Stimulated activated naive B cell treated with anti-CD40 and anti-IgM and Interleukin-4, amounts not matched to agents 10 μg/mL and 1 μg/mL and 100 μg/mL, for 72 hours (primary cell): ENCODE data around the gene CHST2.

Experiments
- ATAC-seq, 2 donors: fragments of 150-1000 bp; cut with Tn5 transposase; replicated peaks; 2 replicates each; pipeline ENCODE4 v1.10.0; 2021; ENCODE audit warnings: moderate library complexity in 1 of 2
- DNase-seq: peaks from one replicate; pipeline ENCODE4 v3.0.0; 2021
- H3K27ac Mint-ChIP-seq: one replicate; pipeline ENCODE4 v1.8.0; 2022; ENCODE audit warnings: mild to moderate bottlenecking, mixed read lengths
- H3K27me3 Mint-ChIP-seq, 2 donors: one replicate each; pipeline ENCODE4 v1.8.0; 2022; ENCODE audit warnings: mixed read lengths in 2 of 2
- H3K36me3 Mint-ChIP-seq, 2 donors: one replicate each; pipeline ENCODE4 v1.8.0; 2022; ENCODE audit warnings: mixed read lengths in 2 of 2, mild to moderate bottlenecking in 1 of 2
- H3K4me1 Mint-ChIP-seq, 2 donors: one replicate each; pipeline ENCODE4 v1.8.0; 2022; ENCODE audit warnings: mixed read lengths in 2 of 2, mild to moderate bottlenecking in 1 of 2
- H3K4me3 Mint-ChIP-seq, 2 donors: one replicate each; pipeline ENCODE4 v1.8.0; 2022; ENCODE audit warnings: mild to moderate bottlenecking in 2 of 2, mixed read lengths in 2 of 2, moderate library complexity in 1 of 2
- H3K9me3 Mint-ChIP-seq, 2 donors: one replicate each; pipeline ENCODE4 v1.8.0; 2022; ENCODE audit warnings: mixed read lengths in 2 of 2, mild to moderate bottlenecking in 1 of 2

CHST2 gene

DNA sequence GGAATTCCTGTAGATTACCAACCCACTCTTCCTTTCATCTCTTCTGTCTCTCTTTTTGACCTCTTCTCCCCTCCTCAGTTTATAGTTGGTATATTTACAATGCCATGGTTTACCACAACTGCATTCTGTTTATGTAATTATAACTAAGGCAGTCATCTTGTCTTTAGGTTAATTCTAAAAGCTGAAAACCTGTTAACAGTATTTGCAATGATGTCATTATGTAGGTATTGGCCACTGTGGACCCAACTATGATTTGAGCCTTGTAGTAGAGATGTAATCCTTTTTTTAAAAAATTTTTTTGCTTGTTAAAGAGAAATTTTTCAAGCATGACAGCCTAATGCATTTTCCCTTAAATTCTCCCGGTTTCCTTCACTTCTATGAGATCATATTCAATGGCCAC, 30.7 kb upstream of the CHST2 start:
- DNase-seq (no peak), ATAC-seq (no peak)
- H3K27me3 Mint-ChIP-seq: peaks cover 0 to 4% of the 10 kb centered on the region in 2 donors
- no peaks in the 10 kb centered on the region for H3K9me3 Mint-ChIP-seq
- H3K36me3 Mint-ChIP-seq: no peaks in the 10 kb centered on the region
- peaks cover 12 to 31% of the 10 kb centered on the region in 2 donors for H3K4me1 Mint-ChIP-seq
- H3K27ac Mint-ChIP-seq: peak overlapping the region; percentile 7
- no peak overlapping the region for H3K4me3 Mint-ChIP-seq

DNA sequence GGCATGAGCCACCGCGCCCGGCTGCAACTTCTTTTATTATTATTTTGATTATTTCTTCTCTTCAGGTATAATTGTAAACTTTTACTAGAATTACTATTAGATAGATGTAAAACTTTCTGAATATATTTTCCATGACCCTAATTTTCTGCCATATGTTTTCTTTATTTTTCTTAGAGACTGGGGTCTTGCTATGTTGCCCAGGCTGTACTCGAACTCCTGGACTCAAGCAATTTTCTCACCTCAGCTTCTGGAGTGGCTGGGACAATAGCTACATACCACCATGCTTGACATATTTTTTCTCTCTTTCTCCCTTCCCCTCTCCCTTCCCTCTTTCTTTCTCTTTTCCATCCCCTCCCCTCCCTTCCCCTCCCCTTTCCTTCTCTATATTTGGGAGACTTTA, 29.6 kb upstream of the CHST2 start:
- ATAC-seq: no peak
- H3K36me3 Mint-ChIP-seq: no peaks in the 10 kb centered on the region
- no peaks in the 10 kb centered on the region for H3K9me3 Mint-ChIP-seq
- H3K27ac Mint-ChIP-seq: no peak overlapping the region
- DNase-seq: no peak
- peaks cover 7 to 21% of the 10 kb centered on the region in 2 donors for H3K4me1 Mint-ChIP-seq
- H3K4me3 Mint-ChIP-seq: no peak overlapping the region
- H3K27me3 Mint-ChIP-seq: peaks cover 0 to 4% of the 10 kb centered on the region in 2 donors

DNA sequence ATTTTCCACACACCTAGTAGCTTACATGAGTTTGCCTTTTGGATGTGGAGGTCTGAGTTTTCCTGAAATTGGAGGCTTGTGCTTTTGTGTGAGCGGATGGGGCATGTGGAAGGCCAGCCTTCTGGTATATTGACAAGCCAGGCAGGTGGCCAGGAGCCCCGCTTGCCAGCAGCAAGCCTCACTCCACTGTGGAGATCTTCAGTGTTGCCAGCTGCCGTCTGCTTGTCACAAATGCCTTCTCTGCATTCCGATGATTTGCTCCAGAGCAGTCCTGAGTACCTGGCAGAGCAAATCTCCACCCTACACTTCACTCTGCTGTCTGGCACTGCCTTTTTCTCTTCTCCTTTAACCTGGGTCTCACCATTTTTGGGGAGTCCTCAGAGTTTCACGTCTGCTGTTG, 29.1 kb upstream of the CHST2 start:
- Mint-ChIP-seq H3K4me1 (peaks cover 4 to 17% of the 10 kb centered on the region in 2 donors), H3K9me3 (no peaks in the 10 kb centered on the region), H3K27me3 (peaks cover 0 to 4% of the 10 kb centered on the region in 2 donors), H3K36me3 (no peaks in the 10 kb centered on the region), H3K4me3 (no peak overlapping the region), H3K27ac (no peak overlapping the region)
- DNase-seq: no peak
- ATAC-seq: no peak

DNA sequence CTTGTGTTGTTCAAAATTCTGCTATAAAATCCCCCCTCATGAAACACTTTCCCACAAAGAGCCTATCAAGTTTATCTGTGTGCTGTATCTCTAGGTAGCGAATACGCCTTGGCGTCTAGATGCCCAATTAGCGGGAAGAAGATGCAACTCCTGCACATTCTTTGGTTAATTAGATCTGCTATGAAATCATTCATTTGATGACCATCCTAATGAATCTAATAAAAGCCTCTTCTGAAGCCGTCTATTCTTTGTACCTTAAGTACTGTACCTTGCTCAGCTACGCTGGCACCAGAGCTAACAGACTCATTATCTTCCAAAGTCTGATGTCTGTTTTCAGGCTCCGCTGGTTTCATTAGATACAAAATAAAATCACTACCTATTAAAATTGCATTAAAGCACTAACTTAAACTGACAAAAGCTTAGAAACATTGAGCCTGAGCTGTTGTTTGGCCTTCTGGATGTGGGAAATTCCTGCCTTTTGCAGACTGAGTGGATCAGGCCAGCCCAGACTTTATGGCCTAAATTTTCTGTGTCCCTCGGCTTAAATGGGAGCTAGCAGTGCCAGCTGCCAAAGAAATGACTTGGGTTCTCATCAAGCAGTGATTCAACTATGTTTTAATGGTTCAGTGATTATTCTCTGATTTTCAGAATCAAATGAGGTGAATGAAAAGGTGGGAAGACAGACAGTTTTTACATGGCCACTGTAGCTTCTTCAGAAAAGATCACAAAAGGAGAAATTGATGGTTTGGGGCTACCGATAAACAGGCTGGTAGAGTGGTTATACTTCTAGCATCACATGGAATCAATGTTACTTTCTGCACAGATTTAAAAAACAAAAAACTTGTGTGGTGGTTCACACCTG, 28.4 kb upstream of the CHST2 start:
- H3K36me3 Mint-ChIP-seq: no peaks in the 10 kb centered on the region
- DNase-seq: no peak

DNA sequence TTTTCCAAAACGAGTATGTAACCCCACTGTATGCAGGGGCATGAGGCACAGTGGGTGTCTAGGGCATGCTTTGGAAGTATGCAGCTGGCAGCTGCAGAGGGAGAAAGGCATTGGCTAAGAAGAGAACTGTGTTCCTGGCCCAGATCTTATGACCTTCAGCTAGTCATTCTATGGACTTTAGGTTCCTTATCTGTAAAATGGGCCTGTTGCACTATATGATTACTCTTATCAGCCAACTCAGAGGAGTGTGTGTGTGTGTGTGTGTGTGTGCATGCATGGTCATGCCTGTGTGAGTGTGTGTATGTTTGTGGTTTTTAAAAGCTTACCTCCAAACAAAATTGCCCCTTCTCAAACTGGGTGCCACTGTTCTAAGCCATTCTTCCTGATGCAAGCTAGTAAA, 27.4 kb upstream of the CHST2 start:
- peaks cover 0 to 2% of the 10 kb centered on the region in 2 donors for H3K9me3 Mint-ChIP-seq
- no peak overlapping the region for H3K27ac Mint-ChIP-seq
- H3K36me3 Mint-ChIP-seq: no peaks in the 10 kb centered on the region
- ATAC-seq: no peak
- no peak for DNase-seq
- H3K4me3 Mint-ChIP-seq: no peak overlapping the region
- H3K4me1 Mint-ChIP-seq: peaks cover 4 to 17% of the 10 kb centered on the region in 2 donors
- H3K27me3 Mint-ChIP-seq: peaks cover 0 to 4% of the 10 kb centered on the region in 2 donors

More for the DNA sequence above, 28.4 kb upstream of the CHST2 start:
- peaks cover 0 to 2% of the 10 kb centered on the region in 2 donors for H3K9me3 Mint-ChIP-seq
- H3K27me3 Mint-ChIP-seq: peaks cover 0 to 4% of the 10 kb centered on the region in 2 donors
- ATAC-seq: no peak
- no peak overlapping the region for H3K27ac Mint-ChIP-seq
- H3K4me1 Mint-ChIP-seq: peaks cover 4 to 17% of the 10 kb centered on the region in 2 donors
- H3K4me3 Mint-ChIP-seq: no peak overlapping the region

DNA sequence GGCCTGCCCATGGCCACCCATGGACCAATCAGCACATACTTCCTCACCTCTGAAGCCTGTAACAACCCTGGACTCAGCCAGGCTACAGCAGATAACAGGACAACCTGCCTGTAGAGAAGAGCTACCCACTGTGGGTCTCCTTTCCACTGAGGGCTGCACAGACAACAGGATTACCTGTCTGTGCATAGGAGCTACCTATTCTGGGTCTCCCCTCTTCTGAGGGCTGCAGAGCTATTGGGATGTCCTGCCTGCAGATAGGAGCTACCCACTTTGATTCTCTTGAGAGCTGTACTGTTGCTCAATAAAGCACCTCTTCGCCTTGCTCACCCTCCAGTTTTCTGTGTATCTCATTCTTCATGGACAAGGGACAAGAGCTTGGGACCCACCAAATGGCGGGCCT, 23.8 kb upstream of the CHST2 start:
- Mint-ChIP-seq H3K4me3 (no peak overlapping the region), H3K9me3 (peaks cover 0 to 2% of the 10 kb centered on the region in 2 donors), H3K27me3 (peaks cover 8 to 10% of the 10 kb centered on the region in 2 donors), H3K4me1 (peaks cover 2 to 12% of the 10 kb centered on the region in 2 donors), H3K36me3 (no peaks in the 10 kb centered on the region), H3K27ac (no peak overlapping the region)
- ATAC-seq: no peak
- no peak for DNase-seq

DNA sequence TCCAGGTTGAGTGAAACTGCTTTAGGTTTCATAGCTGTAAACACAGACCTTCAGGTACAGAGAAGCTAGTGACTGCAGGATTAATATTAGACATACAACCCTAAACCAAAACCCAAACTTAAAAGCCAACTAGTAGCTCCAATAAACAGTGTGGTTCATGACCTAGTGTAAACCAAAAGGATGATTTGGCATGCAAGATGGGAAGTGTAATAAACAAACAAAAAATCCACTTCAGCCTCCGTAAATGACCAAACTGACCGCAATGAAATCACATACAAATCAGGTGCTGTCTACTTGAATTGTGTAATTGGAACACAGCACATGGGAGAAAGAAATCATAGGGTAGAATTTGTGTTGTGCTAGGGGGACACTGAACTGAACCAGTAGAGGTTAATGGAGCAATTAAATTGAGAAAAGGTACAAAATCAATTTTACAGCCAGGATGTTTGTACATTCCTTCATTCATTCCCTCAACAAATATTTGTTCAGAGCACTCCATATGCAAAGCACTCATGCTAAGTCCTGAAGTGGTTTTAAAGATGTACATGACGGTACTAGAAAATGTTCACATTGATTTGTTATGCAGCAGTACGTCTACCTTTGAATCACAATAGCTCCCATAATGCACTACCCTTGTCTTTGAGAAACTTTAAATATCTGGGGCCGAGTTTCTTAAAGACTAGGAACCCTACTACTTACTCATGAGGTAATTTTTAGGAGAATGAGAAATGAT, 21.4 kb upstream of the CHST2 start:
- no peak overlapping the region for H3K4me3 Mint-ChIP-seq
- peaks cover 0 to 6% of the 10 kb centered on the region in 2 donors for H3K4me1 Mint-ChIP-seq
- H3K36me3 Mint-ChIP-seq: no peaks in the 10 kb centered on the region
- peaks cover 10 to 11% of the 10 kb centered on the region in 2 donors for H3K27me3 Mint-ChIP-seq
- DNase-seq: no peak
- H3K9me3 Mint-ChIP-seq: peaks cover 0 to 2% of the 10 kb centered on the region in 2 donors
- H3K27ac Mint-ChIP-seq: no peak overlapping the region
- ATAC-seq: no peak

DNA sequence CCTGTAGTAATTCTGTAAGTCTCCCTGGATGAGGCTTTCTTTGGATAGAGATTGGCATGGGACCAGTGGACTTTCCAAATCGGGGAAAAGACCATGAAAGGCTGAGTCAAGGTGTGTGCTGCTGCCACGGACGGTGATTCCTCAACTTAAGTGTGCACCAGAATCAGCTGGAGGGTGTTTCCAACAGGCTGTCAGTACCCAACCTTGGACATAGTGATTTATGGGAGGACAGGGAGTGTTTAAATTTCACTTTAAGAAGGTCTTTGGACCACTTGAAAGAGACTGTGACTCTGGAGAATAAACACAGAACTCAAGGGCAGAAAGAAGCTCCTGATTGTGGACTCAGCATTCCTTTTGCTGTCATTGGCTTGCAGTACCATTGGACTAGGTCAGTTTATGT, 20.4 kb upstream of the CHST2 start:
- peaks cover 1 to 8% of the 10 kb centered on the region in 2 donors for H3K4me1 Mint-ChIP-seq
- H3K9me3 Mint-ChIP-seq: peaks cover 5 to 6% of the 10 kb centered on the region in 2 donors
- H3K36me3 Mint-ChIP-seq: peaks cover 1 to 2% of the 10 kb centered on the region in 2 donors
- no peak overlapping the region for H3K27ac Mint-ChIP-seq
- H3K27me3 Mint-ChIP-seq: peaks cover 10 to 11% of the 10 kb centered on the region in 2 donors
- DNase-seq (no peak), ATAC-seq (no peak)
- no peak overlapping the region for H3K4me3 Mint-ChIP-seq

DNA sequence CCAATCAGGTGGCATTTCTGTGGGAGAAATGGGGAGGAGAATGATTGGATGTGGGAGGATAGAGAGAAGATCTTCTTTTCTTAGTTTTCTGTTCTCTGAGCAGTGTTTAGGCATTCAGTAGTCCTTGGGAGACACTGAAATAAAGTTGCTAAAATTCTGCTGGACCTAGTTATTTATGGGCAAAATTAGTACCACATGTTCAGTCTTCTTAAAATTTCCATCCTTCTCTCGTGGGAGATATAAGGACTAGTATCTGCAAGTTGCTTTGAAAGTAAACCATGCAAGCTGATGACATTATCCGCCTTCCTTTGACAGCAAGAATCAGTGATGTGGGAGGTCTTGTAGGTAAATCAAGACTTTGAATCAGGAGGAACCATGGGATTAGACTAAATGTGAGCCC, 19.9 kb upstream of the CHST2 start:
- ATAC-seq (no peak), DNase-seq (no peak)
- no peak overlapping the region for H3K4me3 Mint-ChIP-seq
- peaks cover 5 to 6% of the 10 kb centered on the region in 2 donors for H3K36me3 Mint-ChIP-seq
- peaks cover 10 to 11% of the 10 kb centered on the region in 2 donors for H3K27me3 Mint-ChIP-seq
- peaks cover 8 to 10% of the 10 kb centered on the region in 2 donors for H3K9me3 Mint-ChIP-seq
- H3K4me1 Mint-ChIP-seq: peaks cover 1 to 8% of the 10 kb centered on the region in 2 donors
- H3K27ac Mint-ChIP-seq: no peak overlapping the region

DNA sequence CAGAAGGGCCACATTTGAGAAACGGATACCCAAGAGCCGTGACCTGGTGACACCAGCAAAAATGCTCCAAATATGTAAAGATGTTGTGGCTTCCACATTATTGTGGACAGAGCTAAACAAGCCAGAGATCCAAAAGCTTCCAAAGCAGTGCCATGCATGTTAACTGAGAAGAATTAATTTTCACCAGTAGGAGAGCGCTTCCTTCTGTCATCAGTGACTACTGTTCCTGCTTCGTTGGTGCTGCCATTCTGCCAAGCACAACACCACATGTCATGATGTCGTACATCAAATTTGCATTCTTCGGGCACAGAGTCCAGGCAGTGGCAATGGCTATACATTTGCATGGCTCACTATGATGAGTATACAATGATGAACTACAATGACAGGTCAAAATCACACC, 19.1 kb upstream of the CHST2 start:
- Mint-ChIP-seq H3K36me3 (peaks cover 7 to 12% of the 10 kb centered on the region in 2 donors), H3K4me1 (peaks cover 1 to 8% of the 10 kb centered on the region in 2 donors), H3K4me3 (no peak overlapping the region), H3K27me3 (peaks cover 10 to 11% of the 10 kb centered on the region in 2 donors), H3K27ac (no peak overlapping the region), H3K9me3 (peaks cover 13 to 15% of the 10 kb centered on the region in 2 donors)
- ATAC-seq (no peak), DNase-seq (no peak)

DNA sequence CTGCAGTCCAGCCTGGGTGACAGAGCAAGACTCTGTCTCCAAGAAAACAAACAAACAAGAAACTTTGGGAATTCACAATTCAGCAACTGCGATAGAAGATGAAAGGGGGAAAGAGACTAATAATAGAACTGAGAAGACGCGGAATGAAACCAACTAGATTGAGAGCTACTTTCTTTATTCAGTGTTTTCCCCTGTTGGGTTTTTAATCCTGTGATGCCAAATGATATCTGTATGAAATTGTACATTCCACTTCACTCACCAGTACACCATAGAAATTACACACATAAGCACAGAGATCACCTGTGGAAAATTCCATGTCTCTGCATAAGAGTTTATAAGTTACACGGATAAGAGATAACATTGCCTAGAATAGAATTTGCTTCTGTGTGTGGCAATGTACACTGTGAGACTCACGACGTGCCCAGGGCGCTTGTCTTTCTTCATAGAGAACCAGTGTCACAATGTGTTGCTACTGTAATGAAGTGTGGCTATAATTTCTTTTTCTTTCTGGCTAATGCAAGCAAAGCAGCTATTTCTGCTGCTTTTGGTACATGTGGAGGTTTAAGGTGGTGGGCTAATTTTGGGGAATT, 17.7 kb upstream of the CHST2 start:
- no peak overlapping the region for H3K4me3 Mint-ChIP-seq
- ATAC-seq (no peak), DNase-seq (no peak)
- peaks cover 17 to 20% of the 10 kb centered on the region in 2 donors for H3K9me3 Mint-ChIP-seq
- peaks cover 7 to 20% of the 10 kb centered on the region in 2 donors for H3K36me3 Mint-ChIP-seq
- peaks cover 10 to 11% of the 10 kb centered on the region in 2 donors for H3K27me3 Mint-ChIP-seq
- peaks cover 1 to 8% of the 10 kb centered on the region in 2 donors for H3K4me1 Mint-ChIP-seq
- H3K27ac Mint-ChIP-seq: no peak overlapping the region

DNA sequence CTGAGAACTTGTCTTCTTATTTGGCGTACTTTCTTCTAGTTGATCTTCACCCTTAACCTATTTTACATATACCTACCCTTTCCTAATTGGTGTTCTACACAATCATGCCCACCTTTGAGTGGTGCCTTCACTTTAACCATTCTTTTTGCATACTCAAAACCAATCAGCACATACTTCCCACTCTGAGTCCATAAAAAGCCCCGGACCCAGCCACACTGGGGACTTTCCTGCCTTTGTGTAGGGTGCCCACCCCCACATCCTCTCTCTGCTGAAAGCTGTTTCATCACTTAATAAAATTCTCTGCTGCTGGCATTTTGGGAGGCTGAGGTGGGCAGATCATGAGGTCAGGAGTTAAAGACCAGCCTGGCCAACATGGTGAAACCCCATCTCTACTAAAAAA, 15.9 kb upstream of the CHST2 start:
- Mint-ChIP-seq H3K27me3 (peaks cover 10 to 11% of the 10 kb centered on the region in 2 donors), H3K4me1 (peaks cover 1 to 8% of the 10 kb centered on the region in 2 donors), H3K27ac (no peak overlapping the region), H3K9me3 (peaks cover 17 to 20% of the 10 kb centered on the region in 2 donors), H3K36me3 (peaks cover 7 to 20% of the 10 kb centered on the region in 2 donors), H3K4me3 (no peak overlapping the region)
- ATAC-seq (peak; percentile 51 to 64), DNase-seq (no peak)

DNA sequence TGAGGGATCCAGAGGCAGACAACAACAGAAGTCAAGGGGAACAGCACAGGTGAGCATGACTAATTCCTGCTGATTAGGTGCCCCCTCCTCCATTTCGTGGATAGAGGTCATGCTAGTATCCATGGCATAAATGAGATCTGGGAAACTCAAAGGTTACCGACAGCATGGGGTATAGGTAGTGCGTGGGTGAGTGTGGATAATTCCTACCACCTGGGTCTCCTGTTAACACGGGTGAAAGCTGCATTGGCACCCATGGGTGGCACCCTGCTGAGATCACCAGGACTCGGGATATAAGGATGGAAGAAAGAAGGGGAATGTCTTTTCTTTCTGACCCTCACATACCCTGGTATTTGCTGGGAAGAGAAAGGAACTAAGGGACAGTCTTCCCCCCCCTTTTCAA, 14.4 kb upstream of the CHST2 start:
- H3K27ac Mint-ChIP-seq: no peak overlapping the region
- peaks cover 7 to 20% of the 10 kb centered on the region in 2 donors for H3K36me3 Mint-ChIP-seq
- ATAC-seq (no peak), DNase-seq (no peak)
- H3K9me3 Mint-ChIP-seq: peaks cover 17 to 20% of the 10 kb centered on the region in 2 donors
- H3K27me3 Mint-ChIP-seq: peaks cover 0 to 5% of the 10 kb centered on the region in 2 donors
- H3K4me1 Mint-ChIP-seq: peaks cover 1 to 8% of the 10 kb centered on the region in 2 donors
- no peak overlapping the region for H3K4me3 Mint-ChIP-seq

DNA sequence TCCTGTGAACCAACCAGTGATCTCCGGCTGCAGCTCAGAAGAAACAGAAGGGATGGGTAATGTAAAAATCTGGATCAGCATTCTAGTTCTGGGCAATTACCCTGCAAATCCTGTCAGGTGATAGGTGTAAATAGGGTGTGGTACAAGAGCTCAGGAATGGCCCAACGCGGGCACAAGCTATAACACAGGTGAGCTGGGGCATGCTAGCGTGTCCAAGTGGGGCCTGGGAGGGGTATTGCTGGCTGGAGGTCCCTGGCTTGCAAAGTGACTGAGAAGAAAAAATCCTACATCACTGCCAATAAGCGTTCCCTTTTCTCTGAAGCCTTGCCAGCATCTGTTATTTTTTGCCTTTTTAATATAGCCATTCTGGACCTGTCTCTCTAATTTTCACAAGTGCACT, 9.7 kb upstream of the CHST2 start:
- H3K4me3 Mint-ChIP-seq: no peak overlapping the region
- peaks cover 9% of the 10 kb centered on the region in 2 donors for H3K9me3 Mint-ChIP-seq
- ATAC-seq (no peak), DNase-seq (no peak)
- no peaks in the 10 kb centered on the region for H3K4me1 Mint-ChIP-seq
- H3K27ac Mint-ChIP-seq: no peak overlapping the region
- peaks cover 1 to 12% of the 10 kb centered on the region in 2 donors for H3K36me3 Mint-ChIP-seq
- H3K27me3 Mint-ChIP-seq: peaks cover 0 to 6% of the 10 kb centered on the region in 2 donors
